Stomach smooth muscle (tissue), 2 donors: Measurements from ENCODE around the gene HNRNPF.
A peak's percentile ranks its signal among the peaks of the same experiment; 100 is the strongest.
"Not testable (repeated sequence)": the region's sequence is repeated elsewhere in the genome, so short reads cannot be mapped to it uniquely, and the experiment has no call there.

Experiments used
- H3K27ac ChIP-seq: one replicate; pipeline ENCODE4 v1.7.0; 2013; ENCODE audit warnings: mild to moderate bottlenecking, low read length, inconsistent platforms
- H3K27me3 ChIP-seq, 2 donors: one replicate each; pipeline ENCODE4 v1.7.0; 2013; ENCODE audit warnings: low read length in 2 of 2; ENCODE audit not compliant: insufficient read depth in 2 of 2, control insufficient read depth in 1 of 2
- H3K36me3 ChIP-seq, 2 donors: one replicate each; pipeline ENCODE4 v1.7.0; 2013; ENCODE audit warnings: low read length in 2 of 2; ENCODE audit not compliant: control insufficient read depth in 2 of 2, insufficient read depth in 2 of 2
- H3K4me1 ChIP-seq: one replicate; pipeline ENCODE4 v1.7.0; 2013; ENCODE audit warnings: low read length; ENCODE audit not compliant: control insufficient read depth, insufficient read depth
- H3K4me3 ChIP-seq, 2 donors: one replicate each; pipeline ENCODE4 v1.7.0; 2013; ENCODE audit warnings: low read length in 2 of 2
- H3K9ac ChIP-seq, 2 donors: one replicate each; pipeline ENCODE4 v1.7.0; 2013; ENCODE audit warnings: low read length in 2 of 2, mild to moderate bottlenecking in 1 of 2
- H3K9me3 ChIP-seq, 2 donors: one replicate each; pipeline ENCODE4 v1.7.0; 2013; ENCODE audit warnings: low read length in 2 of 2; ENCODE audit not compliant: control insufficient read depth in 2 of 2
- donor health status: healthy.
- donor health status: Pancreatic carcinoma.

Gene HNRNPF

GRCh38 chr10:43408710-43409384, at the start of gene HNRNPF:
TSS of gene HNRNPF (minus strand) at chr10:43409186. CDS start at chr10:43387884, 21,302 bp downstream.
- Histone ChIP-seq H3K27me3 (no peaks in the 10 kb centered on the region), H3K4me3 (peak within 1 kb of the TSS; percentile 84 to 89)

GRCh38 chr10:43458227-43458626, 49.2 kb upstream of the HNRNPF start:
- Histone ChIP-seq H3K4me1 (peaks cover 11% of the 10 kb centered on the region), H3K36me3 (no peaks in the 10 kb centered on the region), H3K9me3 (no peaks in the 10 kb centered on the region), H3K4me3 (no peak overlapping the region), H3K9ac (no peak overlapping the region), H3K27ac (no peak overlapping the region), H3K27me3 (no peaks in the 10 kb centered on the region)

More at GRCh38 chr10:43408710-43409384, at the start of gene HNRNPF:
- no peaks in the 10 kb centered on the region for H3K9me3 ChIP-seq
- H3K27ac ChIP-seq = peak within 1 kb of the TSS; percentile 96
- H3K4me1 ChIP-seq = peaks cover 28% of the 10 kb centered on the region
- peak within 1 kb of the TSS; percentile 86 to 99 for H3K9ac ChIP-seq
- no peaks in the 10 kb centered on the region for H3K36me3 ChIP-seq

GRCh38 chr10:43456561-43456960, 47.6 kb upstream of the HNRNPF start:
- H3K4me1 ChIP-seq = peaks cover 11% of the 10 kb centered on the region
- peak overlapping the region in 1 of 2 donors; percentile 72 for H3K9ac ChIP-seq
- not testable (repeated sequence) for H3K36me3 ChIP-seq, H3K27me3 ChIP-seq, H3K9me3 ChIP-seq
- peak overlapping the region; percentile 88 for H3K27ac ChIP-seq
- peak overlapping the region; percentile 73 to 83 for H3K4me3 ChIP-seq

- peaks cover 11% of the 10 kb centered on the region for H3K4me1 ChIP-seq
- H3K9ac ChIP-seq, H3K27ac ChIP-seq: not testable (repeated sequence)
Measured at GRCh38 chr10:43454025-43454424, 45.0 kb upstream of the HNRNPF start.

GRCh38 chr10:43453266-43453831, 44.4 kb upstream of the HNRNPF start:
- H3K27ac ChIP-seq = no peak overlapping the region
- no peaks in the 10 kb centered on the region for H3K36me3 ChIP-seq
- H3K9ac ChIP-seq = no peak overlapping the region
- no peaks in the 10 kb centered on the region for H3K27me3 ChIP-seq
- H3K9me3 ChIP-seq = no peaks in the 10 kb centered on the region
- H3K4me1 ChIP-seq = peaks cover 11% of the 10 kb centered on the region
- no peak overlapping the region for H3K4me3 ChIP-seq

More at GRCh38 chr10:43454025-43454424, 45.0 kb upstream of the HNRNPF start:
- not testable (repeated sequence) for H3K27me3 ChIP-seq, H3K4me3 ChIP-seq, H3K9me3 ChIP-seq, H3K36me3 ChIP-seq

- peaks cover 11% of the 10 kb centered on the region for H3K4me1 ChIP-seq
- no peak overlapping the region for H3K9ac ChIP-seq
- no peak overlapping the region for H3K27ac ChIP-seq
- H3K9me3 ChIP-seq = no peaks in the 10 kb centered on the region
- no peak overlapping the region for H3K4me3 ChIP-seq
- no peaks in the 10 kb centered on the region for H3K36me3 ChIP-seq
- H3K27me3 ChIP-seq = no peaks in the 10 kb centered on the region
Measured at GRCh38 chr10:43452356-43452914, 43.4 kb upstream of the HNRNPF start.

GRCh38 chr10:43448742-43449141, 39.8 kb upstream of the HNRNPF start:
- no peak overlapping the region for H3K27ac ChIP-seq
- H3K27me3 ChIP-seq = no peaks in the 10 kb centered on the region
- no peaks in the 10 kb centered on the region for H3K36me3 ChIP-seq
- H3K9me3 ChIP-seq = no peaks in the 10 kb centered on the region
- no peak overlapping the region for H3K4me3 ChIP-seq
- H3K9ac ChIP-seq = no peak overlapping the region
- H3K4me1 ChIP-seq = no peaks in the 10 kb centered on the region

GRCh38 chr10:43446219-43447017, 37.4 kb upstream of the HNRNPF start:
- not testable (repeated sequence) for H3K4me1 ChIP-seq, H3K4me3 ChIP-seq, H3K9me3 ChIP-seq, H3K27me3 ChIP-seq, H3K27ac ChIP-seq, H3K9ac ChIP-seq, H3K36me3 ChIP-seq

- no peak overlapping the region for H3K27ac ChIP-seq
- no peak overlapping the region for H3K9ac ChIP-seq
- H3K27me3 ChIP-seq = no peaks in the 10 kb centered on the region
- H3K4me3 ChIP-seq = no peak overlapping the region
- no peaks in the 10 kb centered on the region for H3K4me1 ChIP-seq
- H3K9me3 ChIP-seq = no peaks in the 10 kb centered on the region
- H3K36me3 ChIP-seq = no peaks in the 10 kb centered on the region
Measured at GRCh38 chr10:43444897-43445466, 36.0 kb upstream of the HNRNPF start.

GRCh38 chr10:43444323-43444722, 35.3 kb upstream of the HNRNPF start:
- no peaks in the 10 kb centered on the region for H3K4me1 ChIP-seq
- H3K27ac ChIP-seq = no peak overlapping the region
- no peak overlapping the region for H3K4me3 ChIP-seq

More at GRCh38 chr10:43444323-43444722, 35.3 kb upstream of the HNRNPF start:
- H3K27me3 ChIP-seq = no peaks in the 10 kb centered on the region
- no peaks in the 10 kb centered on the region for H3K9me3 ChIP-seq
- no peak overlapping the region for H3K9ac ChIP-seq
- H3K36me3 ChIP-seq = no peaks in the 10 kb centered on the region
